Epithelial cell of proximal tubule (primary cell): ENCODE data around the gene KLK11. TPM values are rescaled to one million over a fixed set of nuclear protein-coding genes. Genes with fewer than 3 reads are reported as not detected.

Experiments
- DNase-seq: peaks from one replicate; pipeline ENCODE4 v3.0.0-alpha.2; 2011; ENCODE audit warnings: low read depth
- H3K4me3 ChIP-seq: 2 replicates; pipeline ENCODE4 v1.5.1; 2011; ENCODE audit warnings: low read depth, mild to moderate bottlenecking, low read length
- CTCF ChIP-seq: conservative IDR thresholded peaks from 2 replicates; pipeline ENCODE4 v1.5.1; 2012; ENCODE audit warnings: low read depth, mild to moderate bottlenecking, low read length
- total RNA-seq: library from RNA; depleted of rRNA; stranded (reverse); fragments of >200 nt; gene quantifications from 2 replicates; pipeline ENCODE4 v1.2.3, GENCODE V29; 2015

KLK11 gene
- total RNA-seq, 1 donor from 2014 or later, result not detected

- no peak for DNase-seq
- no peak for TF ChIP-seq CTCF
- H3K4me3 ChIP-seq, result no peak overlapping the region
Measured at GRCh38 chr19:50974702-50975556, 51.5 kb downstream of the KLK11 start.

GRCh38 chr19:50972795-50973376 lies 53.5 kb downstream of the KLK11 start:
- no peak for DNase-seq
- no peak overlapping the region for H3K4me3 ChIP-seq
- TF ChIP-seq CTCF, result no peak

Other genes with a start within 250 kb of the KLK11 start
- gene ACP4, start 236.2 kb downstream of the KLK11 start, total RNA-seq, result not detected in 2 replicates
- 5.0 TPM in 1 of 2 replicates, not detected in the other for gene KLK1, start 202.8 kb downstream of the KLK11 start, total RNA-seq
- not detected in 2 replicates for gene KLK15, start 193.0 kb downstream of the KLK11 start, total RNA-seq
- gene KLK3, start 171.7 kb downstream of the KLK11 start, total RNA-seq, result not detected in 2 replicates
- not detected in 2 replicates for gene KLK2, start 153.2 kb downstream of the KLK11 start, total RNA-seq
- gene KLK4, start 115.2 kb downstream of the KLK11 start, total RNA-seq, result not detected in 2 replicates
- gene KLK5, start 73.6 kb downstream of the KLK11 start, total RNA-seq, result 8.1 and 16.4 TPM in 2 replicates
- 32.2 and 65.8 TPM in 2 replicates for gene KLK6, start 57.0 kb downstream of the KLK11 start, total RNA-seq
- 9.3 and 24.8 TPM in 2 replicates for gene KLK7, start 42.7 kb downstream of the KLK11 start, total RNA-seq
- 3.6 and 9.1 TPM in 2 replicates for gene KLK8, start 25.0 kb downstream of the KLK11 start, total RNA-seq
- 2.8 and 10.1 TPM in 2 replicates for gene KLK10, start 6.9 kb downstream of the KLK11 start, total RNA-seq
- not detected in 2 replicates for gene KLK12, start 8.4 kb upstream of the KLK11 start, total RNA-seq
- not detected in 2 replicates for gene KLK13, start 38.5 kb upstream of the KLK11 start, total RNA-seq
- 0.17 TPM in 1 of 2 replicates, not detected in the other for gene KLK14, start 56.3 kb upstream of the KLK11 start, total RNA-seq
- 12.5 and 21.5 TPM in 2 replicates for gene CTU1, start 81.8 kb upstream of the KLK11 start, total RNA-seq
- not detected in 2 replicates for gene SIGLEC9, start 98.3 kb upstream of the KLK11 start, total RNA-seq
- gene SIGLEC7, start 115.7 kb upstream of the KLK11 start, total RNA-seq, result not detected in 2 replicates
- not detected in 2 replicates for gene CD33, start 198.5 kb upstream of the KLK11 start, total RNA-seq
- gene SIGLECL1, start 224.5 kb upstream of the KLK11 start, total RNA-seq, result not detected in 2 replicates